ENCODE results near the gene TRIM27.
"Not testable (repeated sequence)": the region's sequence is repeated elsewhere in the genome, so short reads cannot be mapped to it uniquely, and the experiment has no call there.

The TRIM27 gene, protein sequence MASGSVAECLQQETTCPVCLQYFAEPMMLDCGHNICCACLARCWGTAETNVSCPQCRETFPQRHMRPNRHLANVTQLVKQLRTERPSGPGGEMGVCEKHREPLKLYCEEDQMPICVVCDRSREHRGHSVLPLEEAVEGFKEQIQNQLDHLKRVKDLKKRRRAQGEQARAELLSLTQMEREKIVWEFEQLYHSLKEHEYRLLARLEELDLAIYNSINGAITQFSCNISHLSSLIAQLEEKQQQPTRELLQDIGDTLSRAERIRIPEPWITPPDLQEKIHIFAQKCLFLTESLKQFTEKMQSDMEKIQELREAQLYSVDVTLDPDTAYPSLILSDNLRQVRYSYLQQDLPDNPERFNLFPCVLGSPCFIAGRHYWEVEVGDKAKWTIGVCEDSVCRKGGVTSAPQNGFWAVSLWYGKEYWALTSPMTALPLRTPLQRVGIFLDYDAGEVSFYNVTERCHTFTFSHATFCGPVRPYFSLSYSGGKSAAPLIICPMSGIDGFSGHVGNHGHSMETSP

DNA sequence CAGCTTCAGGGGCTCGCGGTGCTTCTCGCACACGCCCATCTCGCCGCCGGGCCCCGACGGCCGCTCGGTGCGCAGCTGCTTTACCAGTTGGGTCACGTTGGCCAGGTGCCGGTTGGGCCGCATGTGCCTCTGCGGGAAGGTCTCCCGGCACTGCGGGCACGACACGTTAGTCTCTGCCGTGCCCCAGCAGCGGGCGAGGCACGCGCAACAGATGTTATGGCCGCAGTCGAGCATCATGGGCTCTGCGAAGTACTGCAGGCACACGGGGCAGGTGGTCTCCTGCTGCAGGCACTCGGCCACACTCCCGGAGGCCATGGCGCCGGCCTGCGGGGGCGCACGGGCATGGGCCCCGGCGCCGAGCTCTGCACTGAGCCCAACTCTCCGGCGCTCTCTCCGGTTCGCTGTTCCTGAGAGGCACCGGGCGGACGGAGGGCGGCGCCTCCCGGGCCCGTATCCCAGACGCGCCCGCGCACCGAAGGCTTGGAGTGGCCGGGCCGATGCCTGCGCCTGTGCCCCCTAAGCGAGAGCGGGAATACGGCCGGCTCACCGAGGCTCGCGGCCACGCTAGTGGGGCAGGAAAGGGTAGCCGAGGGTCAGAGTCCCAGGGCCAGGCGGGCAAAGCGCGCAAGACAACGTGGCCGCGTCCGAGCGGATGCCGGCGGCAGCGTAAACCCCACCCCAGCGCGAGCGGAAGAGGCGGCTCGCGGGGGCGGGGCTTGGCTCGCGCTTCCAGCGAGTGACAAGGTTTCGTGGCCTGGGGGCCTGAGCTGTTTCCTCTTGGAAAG lies at the start of gene TRIM27:
TRIM27 (minus strand) TSS at position 668 of the 785 bp plus-strand sequence; CDS start at position 315, 353 bp downstream.
- H4K20me1 ChIP-seq (ENCODE audit: insufficient read depth, low read length, poor library complexity, severe bottlenecking), result peaks cover 42% of the 10 kb centered on the region
- H3K4me2 ChIP-seq (ENCODE audit: low read depth, low read length, poor library complexity, severe bottlenecking), result peak within 1 kb of the TSS; percentile 100
- H3K36me3 ChIP-seq (ENCODE audit: insufficient read depth, low read length), result peaks cover 29% of the 10 kb centered on the region
- H3K79me2 ChIP-seq (ENCODE audit: insufficient read depth, low read length), result peaks cover 53% of the 10 kb centered on the region
- peak within 1 kb of the TSS; percentile 61 for H2AFZ ChIP-seq (ENCODE audit: low read length)
- H3K9ac ChIP-seq (ENCODE audit: low read depth, low read length, poor library complexity, severe bottlenecking), result peak within 1 kb of the TSS; percentile 99
- TF ChIP-seq EZH2phosphoT487 (IDR thresholded peaks at IDR 0.05; ENCODE audit: borderline replicate concordance), result no peak
- no peaks in the 10 kb centered on the region for H3F3A ChIP-seq (ENCODE audit: low read depth)
- peaks cover 45% of the 10 kb centered on the region for H3K4me1 ChIP-seq (ENCODE audit: insufficient read depth, low read length, poor library complexity, severe bottlenecking)
- no peaks in the 10 kb centered on the region for H3K9me2 ChIP-seq (replicated peaks; ENCODE audit: low read depth, low read length)
- peaks cover 4% of the 10 kb centered on the region for H3K27me3 ChIP-seq (ENCODE audit: insufficient read depth, low read length, poor library complexity, severe bottlenecking)
- no peaks in the 10 kb centered on the region for H3K9me3 ChIP-seq (ENCODE audit: insufficient read depth, low read depth, low read length)
- peak within 1 kb of the TSS; percentile 100 for H3K4me3 ChIP-seq (ENCODE audit: low read length, poor library complexity, severe bottlenecking)

DNA sequence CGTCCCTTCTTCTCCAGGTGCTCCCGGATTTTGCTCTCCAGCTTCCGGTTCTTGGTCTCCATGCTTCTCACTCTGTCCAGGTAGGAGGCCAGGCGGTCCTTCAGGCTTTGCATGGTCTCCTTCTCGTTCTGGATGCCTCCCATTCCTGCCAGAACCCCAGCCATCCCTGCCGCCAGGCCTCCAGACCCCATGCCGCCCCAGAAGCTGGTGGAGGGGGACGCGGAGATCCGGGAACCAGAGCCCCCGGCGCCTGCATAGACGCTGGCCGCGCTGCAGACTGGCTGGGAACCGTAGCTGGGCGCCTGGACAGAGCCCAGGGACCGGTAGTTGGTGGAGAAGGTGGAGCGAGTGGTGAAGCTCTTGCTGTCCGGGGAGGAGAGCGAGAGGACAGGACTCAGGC lies 46.3 kb upstream of the TRIM27 start:
- H3K27me3 ChIP-seq (ENCODE audit: insufficient read depth, low read length, poor library complexity, severe bottlenecking); H2AFZ ChIP-seq (ENCODE audit: low read length); H3K9me2 ChIP-seq (replicated peaks; ENCODE audit: low read depth, low read length); H3K9me3 ChIP-seq (ENCODE audit: insufficient read depth, low read depth, low read length); H3K4me1 ChIP-seq (ENCODE audit: insufficient read depth, low read length, poor library complexity, severe bottlenecking); H4K20me1 ChIP-seq (ENCODE audit: insufficient read depth, low read length, poor library complexity, severe bottlenecking); H3F3A ChIP-seq (ENCODE audit: low read depth); H3K9ac ChIP-seq (ENCODE audit: low read depth, low read length, poor library complexity, severe bottlenecking); H3K4me2 ChIP-seq (ENCODE audit: low read depth, low read length, poor library complexity, severe bottlenecking); H3K36me3 ChIP-seq (ENCODE audit: insufficient read depth, low read length); H3K4me3 ChIP-seq (ENCODE audit: low read length, poor library complexity, severe bottlenecking); H3K79me2 ChIP-seq (ENCODE audit: insufficient read depth, low read length): not testable (repeated sequence)

DNA sequence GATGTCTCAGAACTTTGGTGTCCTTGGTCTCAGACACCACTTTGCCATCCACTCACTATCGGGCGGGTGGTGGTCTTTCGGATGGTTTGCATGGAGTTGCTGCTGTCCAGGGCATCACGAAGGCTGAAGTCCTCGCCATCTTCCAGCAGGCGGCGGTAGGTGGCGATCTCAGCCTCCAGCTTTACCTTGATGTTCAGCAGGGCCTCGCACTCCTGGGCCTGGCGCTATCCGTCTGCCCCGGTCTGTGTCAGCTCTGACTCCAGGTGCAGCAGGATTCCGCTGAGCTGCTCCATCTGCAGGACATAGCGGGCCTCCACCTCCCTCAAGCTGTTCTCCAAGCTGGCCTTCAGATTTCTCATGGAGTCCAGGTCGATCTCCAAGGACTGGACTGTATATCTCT lies 45.3 kb upstream of the TRIM27 start:
- Histone ChIP-seq H3K4me3 (ENCODE audit: low read length, poor library complexity, severe bottlenecking) (no peak overlapping the region), H3K9ac (ENCODE audit: low read depth, low read length, poor library complexity, severe bottlenecking) (no peak overlapping the region), H2AFZ (ENCODE audit: low read length) (no peak overlapping the region), H3K9me3 (ENCODE audit: insufficient read depth, low read depth, low read length) (peaks cover 5% of the 10 kb centered on the region; the same call in 1 of the 2 replicates), H3K27me3 (ENCODE audit: insufficient read depth, low read length, poor library complexity, severe bottlenecking) (no peaks in the 10 kb centered on the region), H3K79me2 (ENCODE audit: insufficient read depth, low read length) (no peaks in the 10 kb centered on the region), H3F3A (ENCODE audit: low read depth) (no peaks in the 10 kb centered on the region), H4K20me1 (ENCODE audit: insufficient read depth, low read length, poor library complexity, severe bottlenecking) (no peaks in the 10 kb centered on the region), H3K36me3 (ENCODE audit: insufficient read depth, low read length) (no peaks in the 10 kb centered on the region), H3K4me2 (ENCODE audit: low read depth, low read length, poor library complexity, severe bottlenecking) (no peak overlapping the region), H3K4me1 (ENCODE audit: insufficient read depth, low read length, poor library complexity, severe bottlenecking) (no peaks in the 10 kb centered on the region), H3K9me2 (replicated peaks; ENCODE audit: low read depth, low read length) (no peaks in the 10 kb centered on the region)
- TF ChIP-seq EZH2phosphoT487 (IDR thresholded peaks at IDR 0.05; ENCODE audit: borderline replicate concordance), result no peak
- TF ChIP-seq, protein P1, sequence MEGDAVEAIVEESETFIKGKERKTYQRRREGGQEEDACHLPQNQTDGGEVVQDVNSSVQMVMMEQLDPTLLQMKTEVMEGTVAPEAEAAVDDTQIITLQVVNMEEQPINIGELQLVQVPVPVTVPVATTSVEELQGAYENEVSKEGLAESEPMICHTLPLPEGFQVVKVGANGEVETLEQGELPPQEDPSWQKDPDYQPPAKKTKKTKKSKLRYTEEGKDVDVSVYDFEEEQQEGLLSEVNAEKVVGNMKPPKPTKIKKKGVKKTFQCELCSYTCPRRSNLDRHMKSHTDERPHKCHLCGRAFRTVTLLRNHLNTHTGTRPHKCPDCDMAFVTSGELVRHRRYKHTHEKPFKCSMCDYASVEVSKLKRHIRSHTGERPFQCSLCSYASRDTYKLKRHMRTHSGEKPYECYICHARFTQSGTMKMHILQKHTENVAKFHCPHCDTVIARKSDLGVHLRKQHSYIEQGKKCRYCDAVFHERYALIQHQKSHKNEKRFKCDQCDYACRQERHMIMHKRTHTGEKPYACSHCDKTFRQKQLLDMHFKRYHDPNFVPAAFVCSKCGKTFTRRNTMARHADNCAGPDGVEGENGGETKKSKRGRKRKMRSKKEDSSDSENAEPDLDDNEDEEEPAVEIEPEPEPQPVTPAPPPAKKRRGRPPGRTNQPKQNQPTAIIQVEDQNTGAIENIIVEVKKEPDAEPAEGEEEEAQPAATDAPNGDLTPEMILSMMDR (conservative IDR thresholded peaks at IDR 0.05; ENCODE audit: low read length), result no peak

- Histone ChIP-seq H3K36me3 (ENCODE audit: insufficient read depth, low read length) (no peaks in the 10 kb centered on the region), H4K20me1 (ENCODE audit: insufficient read depth, low read length, poor library complexity, severe bottlenecking) (no peaks in the 10 kb centered on the region), H3K9me2 (replicated peaks; ENCODE audit: low read depth, low read length) (no peaks in the 10 kb centered on the region), H3K4me3 (ENCODE audit: low read length, poor library complexity, severe bottlenecking) (no peak overlapping the region), H2AFZ (ENCODE audit: low read length) (no peak overlapping the region), H3K9me3 (ENCODE audit: insufficient read depth, low read depth, low read length) (peaks cover 5% of the 10 kb centered on the region; the same call in 1 of the 2 replicates), H3F3A (ENCODE audit: low read depth) (no peaks in the 10 kb centered on the region), H3K4me2 (ENCODE audit: low read depth, low read length, poor library complexity, severe bottlenecking) (no peak overlapping the region), H3K9ac (ENCODE audit: low read depth, low read length, poor library complexity, severe bottlenecking) (no peak overlapping the region), H3K27me3 (ENCODE audit: insufficient read depth, low read length, poor library complexity, severe bottlenecking) (no peaks in the 10 kb centered on the region), H3K79me2 (ENCODE audit: insufficient read depth, low read length) (no peaks in the 10 kb centered on the region), H3K4me1 (ENCODE audit: insufficient read depth, low read length, poor library complexity, severe bottlenecking) (no peaks in the 10 kb centered on the region)
- TF ChIP-seq EZH2phosphoT487 (IDR thresholded peaks at IDR 0.05; ENCODE audit: borderline replicate concordance), result no peak
- TF ChIP-seq, protein P1 (conservative IDR thresholded peaks at IDR 0.05; ENCODE audit: low read length), result no peak
Measured at GRCh38 chr6:28968476-28968875, 44.7 kb upstream of the TRIM27 start.
